ENCODE data around the gene POU2AF2.

The POU2AF2 gene

GRCh38 chr11:111229604-111230003 lies 15.9 kb upstream of the POU2AF2 start:
- no peak for TF ChIP-seq CTCF (IDR thresholded peaks at IDR 0.05; ENCODE audit: low read depth, low read length, missing control alignments)
- no peak overlapping the region for H3K4me3 ChIP-seq (replicated peaks; ENCODE audit: low read depth, low read length)
- no peak for DNase-seq (ENCODE audit: extremely low read depth, low read depth)

- H3K4me3 ChIP-seq (replicated peaks; ENCODE audit: low read depth, low read length): no peak overlapping the region
- no peak for TF ChIP-seq CTCF (IDR thresholded peaks at IDR 0.05; ENCODE audit: low read depth, low read length, missing control alignments)
- DNase-seq (ENCODE audit: extremely low read depth, low read depth): no peak
These were observed 15.4 kb upstream of the POU2AF2 start for GRCh38 chr11:111230122-111230465.

GRCh38 chr11:111231836-111232235 lies 13.7 kb upstream of the POU2AF2 start:
- no peak for TF ChIP-seq CTCF (IDR thresholded peaks at IDR 0.05; ENCODE audit: low read depth, low read length, missing control alignments)
- no peak for DNase-seq (ENCODE audit: extremely low read depth, low read depth)
- no peak overlapping the region for H3K4me3 ChIP-seq (replicated peaks; ENCODE audit: low read depth, low read length)

GRCh38 chr11:111236383-111236782 lies 9.1 kb upstream of the POU2AF2 start:
- no peak for TF ChIP-seq CTCF (IDR thresholded peaks at IDR 0.05; ENCODE audit: low read depth, low read length, missing control alignments)

GRCh38 chr11:111237926-111238325 lies 7.6 kb upstream of the POU2AF2 start:
- DNase-seq (ENCODE audit: extremely low read depth, low read depth): no peak
- H3K4me3 ChIP-seq (replicated peaks; ENCODE audit: low read depth, low read length): no peak overlapping the region
- no peak for TF ChIP-seq CTCF (IDR thresholded peaks at IDR 0.05; ENCODE audit: low read depth, low read length, missing control alignments)

More at GRCh38 chr11:111236383-111236782, 9.1 kb upstream of the POU2AF2 start:
- no peak for DNase-seq (ENCODE audit: extremely low read depth, low read depth)
- H3K4me3 ChIP-seq (replicated peaks; ENCODE audit: low read depth, low read length): no peak overlapping the region

- no peak for TF ChIP-seq CTCF (IDR thresholded peaks at IDR 0.05; ENCODE audit: low read depth, low read length, missing control alignments)
- H3K4me3 ChIP-seq (replicated peaks; ENCODE audit: low read depth, low read length): no peak overlapping the region
- DNase-seq (ENCODE audit: extremely low read depth, low read depth): no peak
These were observed 1.4 kb downstream of the POU2AF2 start for GRCh38 chr11:111246956-111247355.

- DNase-seq (ENCODE audit: extremely low read depth, low read depth): no peak
- H3K4me3 ChIP-seq (replicated peaks; ENCODE audit: low read depth, low read length): no peak overlapping the region
- no peak for TF ChIP-seq CTCF (IDR thresholded peaks at IDR 0.05; ENCODE audit: low read depth, low read length, missing control alignments)
These were observed 5.4 kb downstream of the POU2AF2 start for GRCh38 chr11:111250936-111251335.

Data from HFF-Myc (cell line).